Measurements from ENCODE around the gene GRAP2. TPM values are rescaled to one million over a fixed set of nuclear protein-coding genes. Genes with fewer than 3 reads are reported as not detected.

The GRAP2 gene
- total and polyA plus RNA-seq, 10 of the 15 experiments (the other 5 are each of a cell fraction or from before 2014, with no cell fraction given) = 3.3 to 79.1 (median 59.6) TPM

- TF ChIP-seq EED (IDR thresholded peaks at IDR 0.05; ENCODE audit: low read depth) = peak; percentile 11; the same call in 1 of the 2 replicates
- no peak for TF ChIP-seq POU2F2 (IDR thresholded peaks at IDR 0.05; ENCODE audit: borderline replicate concordance, low read depth, low read length)
- 0 out of 2 replicates have a peak, but pooled peaks have one; percentile 54 for TF ChIP-seq RCOR1 (conservative IDR thresholded peaks at IDR 0.05; ENCODE audit: low read depth, low read length)
- TF ChIP-seq ZSCAN29 (IDR thresholded peaks at IDR 0.05) = no peak
- no peak for TF ChIP-seq CHD1 (IDR thresholded peaks at IDR 0.05; ENCODE audit: low read depth, low read length)
- TF ChIP-seq SMAD1 (IDR thresholded peaks at IDR 0.05; ENCODE audit: low read depth, partially characterized antibody) = no peak
- no peak for TF ChIP-seq TCF7 (IDR thresholded peaks at IDR 0.05; ENCODE audit: borderline replicate concordance)
- TF ChIP-seq ZBED1 (IDR thresholded peaks at IDR 0.05; ENCODE audit: borderline replicate concordance) = peak; percentile 37; the same call in 1 of the 2 replicates
- no peak for TF ChIP-seq NFYA (IDR thresholded peaks at IDR 0.05; ENCODE audit: borderline replicate concordance, low read depth, low read length)
- TF ChIP-seq E2F8 (IDR thresholded peaks at IDR 0.05; ENCODE audit: low read depth, partially characterized antibody) = no peak
- no peak for TF ChIP-seq BRCA1 (IDR thresholded peaks at IDR 0.05; ENCODE audit: low read depth, low read length)
- peak; percentile 79 for TF ChIP-seq SPI1 (IDR thresholded peaks at IDR 0.05; ENCODE audit: borderline replicate concordance, insufficient read depth, low read depth, low read length)
- TF ChIP-seq IKZF2 (IDR thresholded peaks at IDR 0.05) = peak; percentile 80 to 86
- TF ChIP-seq RAD51 (IDR thresholded peaks at IDR 0.05) = no peak
- no peak for TF ChIP-seq ZNF622 (IDR thresholded peaks at IDR 0.05)
- peak; percentile 76; the same call in 1 of the 2 replicates for TF ChIP-seq FOXM1 (IDR thresholded peaks at IDR 0.05; ENCODE audit: low read depth, low read length)
- no peak for TF ChIP-seq RELA (IDR thresholded peaks at IDR 0.05; ENCODE audit: borderline replicate concordance, partially characterized antibody)
- peak in 1 of 2 experiments; percentile 47; a peak in 1 of 4 replicates for TF ChIP-seq ETV6 (conservative IDR thresholded peaks at IDR 0.05 in 1 of 2, IDR thresholded peaks at IDR 0.05 in 1 of 2; ENCODE audit: borderline replicate concordance in 1 of 2, low read depth in 1 of 2)
- TF ChIP-seq, protein P1, sequence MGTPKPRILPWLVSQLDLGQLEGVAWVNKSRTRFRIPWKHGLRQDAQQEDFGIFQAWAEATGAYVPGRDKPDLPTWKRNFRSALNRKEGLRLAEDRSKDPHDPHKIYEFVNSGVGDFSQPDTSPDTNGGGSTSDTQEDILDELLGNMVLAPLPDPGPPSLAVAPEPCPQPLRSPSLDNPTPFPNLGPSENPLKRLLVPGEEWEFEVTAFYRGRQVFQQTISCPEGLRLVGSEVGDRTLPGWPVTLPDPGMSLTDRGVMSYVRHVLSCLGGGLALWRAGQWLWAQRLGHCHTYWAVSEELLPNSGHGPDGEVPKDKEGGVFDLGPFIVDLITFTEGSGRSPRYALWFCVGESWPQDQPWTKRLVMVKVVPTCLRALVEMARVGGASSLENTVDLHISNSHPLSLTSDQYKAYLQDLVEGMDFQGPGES (IDR thresholded peaks at IDR 0.05) = no peak
- TF ChIP-seq, protein P2, sequence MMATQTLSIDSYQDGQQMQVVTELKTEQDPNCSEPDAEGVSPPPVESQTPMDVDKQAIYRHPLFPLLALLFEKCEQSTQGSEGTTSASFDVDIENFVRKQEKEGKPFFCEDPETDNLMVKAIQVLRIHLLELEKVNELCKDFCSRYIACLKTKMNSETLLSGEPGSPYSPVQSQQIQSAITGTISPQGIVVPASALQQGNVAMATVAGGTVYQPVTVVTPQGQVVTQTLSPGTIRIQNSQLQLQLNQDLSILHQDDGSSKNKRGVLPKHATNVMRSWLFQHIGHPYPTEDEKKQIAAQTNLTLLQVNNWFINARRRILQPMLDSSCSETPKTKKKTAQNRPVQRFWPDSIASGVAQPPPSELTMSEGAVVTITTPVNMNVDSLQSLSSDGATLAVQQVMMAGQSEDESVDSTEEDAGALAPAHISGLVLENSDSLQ (IDR thresholded peaks at IDR 0.05) = peak; percentile 89
- no peak for TF ChIP-seq BMI1 (IDR thresholded peaks at IDR 0.05; ENCODE audit: borderline replicate concordance)
- TF ChIP-seq, protein P3, sequence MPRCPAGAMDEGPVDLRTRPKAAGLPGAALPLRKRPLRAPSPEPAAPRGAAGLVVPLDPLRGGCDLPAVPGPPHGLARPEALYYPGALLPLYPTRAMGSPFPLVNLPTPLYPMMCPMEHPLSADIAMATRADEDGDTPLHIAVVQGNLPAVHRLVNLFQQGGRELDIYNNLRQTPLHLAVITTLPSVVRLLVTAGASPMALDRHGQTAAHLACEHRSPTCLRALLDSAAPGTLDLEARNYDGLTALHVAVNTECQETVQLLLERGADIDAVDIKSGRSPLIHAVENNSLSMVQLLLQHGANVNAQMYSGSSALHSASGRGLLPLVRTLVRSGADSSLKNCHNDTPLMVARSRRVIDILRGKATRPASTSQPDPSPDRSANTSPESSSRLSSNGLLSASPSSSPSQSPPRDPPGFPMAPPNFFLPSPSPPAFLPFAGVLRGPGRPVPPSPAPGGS (IDR thresholded peaks at IDR 0.05; ENCODE audit: borderline replicate concordance, insufficient read depth, low read depth, low read length, poor library complexity, severe bottlenecking) = peak; percentile 87
- TF ChIP-seq FOXK2 (IDR thresholded peaks at IDR 0.05) = no peak
- TF ChIP-seq ATF3 (IDR thresholded peaks at IDR 0.05; ENCODE audit: borderline replicate concordance, extremely low read depth, low read depth, low read length) = no peak
- no peak for TF ChIP-seq RBBP5 (conservative IDR thresholded peaks at IDR 0.05)
These were observed 40.8 kb upstream of the GRAP2 start (continued) for GRCh38 chr22:39859903-39860588.
